ENCODE measurements around the gene SPACDR.
"Not testable (repeated sequence)": the region's sequence is repeated elsewhere in the genome, so short reads cannot be mapped to it uniquely, and the experiment has no call there.

SPACDR gene

GRCh38 chr7:100465299-100465698 is 1.2 kb upstream of the SPACDR start:
- DNase-seq = no peak

- no peak for DNase-seq
Observed at GRCh38 chr7:100464791-100465190, 731 bp upstream of the SPACDR start.

- DNase-seq = no peak
Observed at GRCh38 chr7:100457033-100457432, 7.0 kb downstream of the SPACDR start.

- no peak for DNase-seq
Observed at GRCh38 chr7:100456562-100456961, 7.5 kb downstream of the SPACDR start.

GRCh38 chr7:100455206-100455605 is 8.9 kb downstream of the SPACDR start:
- DNase-seq = no peak

GRCh38 chr7:100453854-100454253 is 10.2 kb downstream of the SPACDR start:
- DNase-seq = not testable (repeated sequence)

- DNase-seq = no peak
Observed at GRCh38 chr7:100452513-100452912, 11.5 kb downstream of the SPACDR start.

- no peak for DNase-seq
Observed at GRCh38 chr7:100449190-100449795, 14.8 kb downstream of the SPACDR start.

GRCh38 chr7:100447363-100447762 is 16.7 kb downstream of the SPACDR start:
- not testable (repeated sequence) for DNase-seq

GRCh38 chr7:100446040-100446439 is 18.0 kb downstream of the SPACDR start:
- DNase-seq = no peak

- no peak for DNase-seq
Observed at GRCh38 chr7:100444311-100445278, 19.5 kb downstream of the SPACDR start.

- DNase-seq = no peak
Observed at GRCh38 chr7:100443096-100443840, 20.8 kb downstream of the SPACDR start.

GRCh38 chr7:100441641-100442535 is 22.2 kb downstream of the SPACDR start:
- DNase-seq = no peak

GRCh38 chr7:100439244-100439643 is 24.8 kb downstream of the SPACDR start:
- not testable (repeated sequence) for DNase-seq

GRCh38 chr7:100438731-100439130 is 25.3 kb downstream of the SPACDR start:
- DNase-seq = not testable (repeated sequence)

GRCh38 chr7:100438172-100438571 is 25.9 kb downstream of the SPACDR start:
- DNase-seq = no peak

GRCh38 chr7:100437150-100438100 is 26.6 kb downstream of the SPACDR start:
- no peak for DNase-seq

GRCh38 chr7:100435401-100436304 is 28.4 kb downstream of the SPACDR start:
- DNase-seq = peak; percentile 53

- DNase-seq = no peak
Observed at GRCh38 chr7:100434297-100435144, 29.5 kb downstream of the SPACDR start.
